HepG2 (cell line): ENCODE data around the gene CHPF. TPM values are rescaled to one million over a fixed set of nuclear protein-coding genes. Genes with fewer than 3 reads are reported as not detected.

Experiments used
- ATAC-seq: fragments of 200-7000 bp; cut with Tn5 transposase; 3 replicates; pipeline ENCODE4 v1.9.1; 2020; ENCODE audit warnings: mild to moderate bottlenecking, moderate library complexity
- BruUV-seq: library from RNA; stranded (reverse); fragments of 400-500 nt; replicated peaks from 2 replicates; lab custom pipeline; 2021; lab: Mats Ljungman, UMichigan
- CTCF ChIA-PET: fragments of 300-600 bp; formaldehyde crosslinking; extraction: SDS; loops from one replicate; lab custom pipeline; 2021; ENCODE audit warnings: low total read pairs, inconsistent platforms, low intra/inter-chr PET ratio; lab: Yijun Ruan, JAX
- POLR2A ChIA-PET: fragments of 350-600 bp; sonication (Branson Sonifier 250); formaldehyde crosslinking; loops from one replicate; lab custom pipeline; 2020; ENCODE audit warnings: antibody characterized with exemption, inconsistent platforms; lab: Yijun Ruan, JAX
- DNase-seq: peaks from one replicate; pipeline ENCODE4 v3.0.0-alpha.2; 2015; ENCODE audit warnings: low spot score
- FAIRE-seq: peaks from 3 replicates; lab custom pipeline; 2011; peaks lifted over from hg19 to GRCh38; lab: Jason Lieb, UNC
- H2AFZ ChIP-seq: one replicate; pipeline ENCODE4 v1.6.1; 2011; ENCODE audit warnings: low read length, inconsistent platforms
- H3K27ac ChIP-seq: fragments of 300-600 bp; 3 replicates; pipeline ENCODE4 v1.8.0; 2011; ENCODE audit warnings: mixed run types, mild to moderate bottlenecking, mixed read lengths, low read length, inconsistent platforms; ENCODE audit not compliant: insufficient read depth; ENCODE audit errors: extremely low read length
- H3K27me3 ChIP-seq, 2 experiments: fragments of 200-600 bp in 1 of 2; 2 replicates in 1 of 2; 3 replicates in 1 of 2; pipeline versions ENCODE4 v1.6.0 to v1.8.0; 2011; ENCODE audit warnings: low read length in 2 of 2, mild to moderate bottlenecking in 2 of 2, moderate library complexity in 2 of 2, inconsistent platforms in 1 of 2; ENCODE audit not compliant: insufficient read depth in 2 of 2, control insufficient read depth in 1 of 2
- H3K36me3 ChIP-seq, 2 experiments: fragments of 200-600 bp in 1 of 2; replicated peaks in 1 of 2; 2 replicates in 1 of 2; 3 replicates in 1 of 2; pipeline versions ENCODE4 v1.5.1 to v1.8.0; 2011; ENCODE audit warnings: low read length in 2 of 2, inconsistent platforms in 1 of 2; ENCODE audit not compliant: insufficient read depth in 2 of 2, control insufficient read depth in 1 of 2
- H3K4me1 ChIP-seq: 2 replicates; pipeline ENCODE4 v1.5.1; 2012; ENCODE audit warnings: low read length, inconsistent platforms; ENCODE audit not compliant: insufficient read depth
- H3K4me2 ChIP-seq: 2 replicates; pipeline ENCODE4 v1.6.0; 2011; ENCODE audit warnings: low read depth, low read length, inconsistent platforms
- H3K4me3 ChIP-seq, 3 experiments: fragments of 200-600 bp in 1 of 3; sonication (generic), shearing (Covaris generic) in 1 of 3; replicated peaks in 1 of 3; 2 replicates each; pipeline ENCODE4 v1.5.1; 2011 to 2016; ENCODE audit warnings: low read length in 3 of 3, inconsistent platforms in 2 of 3, low read depth in 2 of 3, mild to moderate bottlenecking in 2 of 3, control low read depth in 1 of 3, mixed read lengths in 1 of 3; ENCODE audit not compliant: insufficient read depth in 1 of 3
- H3K79me2 ChIP-seq: one replicate; pipeline ENCODE4 v1.6.1; 2011; ENCODE audit warnings: low read length, inconsistent platforms; ENCODE audit not compliant: insufficient read depth
- H3K9ac ChIP-seq: 2 replicates; pipeline ENCODE4 v1.6.0; 2011; ENCODE audit warnings: mild to moderate bottlenecking, low read depth, low read length, inconsistent platforms; ENCODE audit not compliant: insufficient read depth
- H3K9me3 ChIP-seq: 2 replicates; pipeline ENCODE4 v1.5.1; 2012; ENCODE audit warnings: mild to moderate bottlenecking, low read length
- H4K20me1 ChIP-seq: 2 replicates; pipeline ENCODE4 v1.6.0; 2011; ENCODE audit warnings: inconsistent platforms, mild to moderate bottlenecking, low read length, moderate library complexity; ENCODE audit not compliant: insufficient read depth
- KAT7 ChIP-seq: IDR thresholded peaks from 2 replicates; pipeline ENCODE4 v1.6.1; 2018; ENCODE audit warnings: borderline replicate concordance, missing compliant biosample characterization
- LCORL ChIP-seq, 2 experiments: fragments of 450-650 bp in 1 of 2; sonication (generic) in 1 of 2; formaldehyde crosslinking in 1 of 2; IDR thresholded peaks; 2 replicates each; pipeline versions ENCODE4 v1.5.0 to v1.6.1; 2017 to 2020; ENCODE audit warnings: antibody characterized with exemption in 1 of 2, missing genetic modification reagents in 1 of 2
- MTF2 ChIP-seq: sonication (generic); formaldehyde crosslinking; IDR thresholded peaks from 2 replicates; pipeline ENCODE4 v1.5.0; 2020; ENCODE audit warnings: missing genetic modification reagents, borderline replicate concordance
- RBFOX2 ChIP-seq: fragments of 200-400 bp; formaldehyde crosslinking; IDR thresholded peaks from 2 replicates; pipeline ENCODE4 v1.6.1; 2017; ENCODE audit warnings: low read depth, mild to moderate bottlenecking, low read length
- ZUFSP ChIP-seq: sonication (generic); formaldehyde crosslinking; IDR thresholded peaks from 2 replicates; pipeline ENCODE4 v1.9.0; 2021; ENCODE audit warnings: missing genetic modification reagents, mild to moderate bottlenecking, borderline replicate concordance
- WGBS: methylation state at CpG from one replicate; pipeline ENCODE4 v1.1.6; 2017; ENCODE audit warnings: low lambda C conversion rate; 5-methylcytosine and 5-hydroxymethylcytosine counted together
- in situ Hi-C: cut with HindIII; loops from 2 replicates; pipeline ENCODE4 v1.10.0; 2017; ENCODE audit warnings: low pct_unique_long_range_greater_than_20kb; ENCODE audit not compliant: extremely low pct_ligation_motif_present
- intact Hi-C: fragments of 100-400 bp; cut with micrococcal nuclease; formaldehyde crosslinking; loops from one replicate; pipeline ENCODE4 v1.10.0; 2022; ENCODE audit not compliant: unreplicated experiment
- polyA plus RNA-seq, 8 experiments: library from polyadenylated mRNA; depleted of rRNA in 3 of 8; stranded (reverse) in 7 of 8; unstranded in 1 of 8; fragments of >200 nt; fragmentation: Illumina TruSeq in 4 of 8; extraction: Trizol in 4 of 8; gene quantifications; 2 replicates each; pipeline versions ENCODE4 v1.2.1 to v1.2.3, GENCODE V29; 2011 to 2016; ENCODE audit warnings: low read depth in 4 of 8, missing spikeins in 1 of 8, mixed read lengths in 1 of 8; ENCODE audit not compliant: insufficient read depth in 1 of 8
- total RNA-seq, 5 experiments: library from RNA; depleted of rRNA; stranded (reverse); fragments of >200 nt; fragmentation: Illumina TruSeq; extraction: Trizol; gene quantifications; 2 replicates each; pipeline ENCODE4 v1.2.3, GENCODE V29; 2016; ENCODE audit warnings: low read depth in 1 of 5

CHPF gene
- total and polyA plus RNA-seq, 2 of the 13 experiments (the other 11 are each of a cell fraction or from before 2014, with no cell fraction given) = 79.6 to 111 TPM

DNA sequence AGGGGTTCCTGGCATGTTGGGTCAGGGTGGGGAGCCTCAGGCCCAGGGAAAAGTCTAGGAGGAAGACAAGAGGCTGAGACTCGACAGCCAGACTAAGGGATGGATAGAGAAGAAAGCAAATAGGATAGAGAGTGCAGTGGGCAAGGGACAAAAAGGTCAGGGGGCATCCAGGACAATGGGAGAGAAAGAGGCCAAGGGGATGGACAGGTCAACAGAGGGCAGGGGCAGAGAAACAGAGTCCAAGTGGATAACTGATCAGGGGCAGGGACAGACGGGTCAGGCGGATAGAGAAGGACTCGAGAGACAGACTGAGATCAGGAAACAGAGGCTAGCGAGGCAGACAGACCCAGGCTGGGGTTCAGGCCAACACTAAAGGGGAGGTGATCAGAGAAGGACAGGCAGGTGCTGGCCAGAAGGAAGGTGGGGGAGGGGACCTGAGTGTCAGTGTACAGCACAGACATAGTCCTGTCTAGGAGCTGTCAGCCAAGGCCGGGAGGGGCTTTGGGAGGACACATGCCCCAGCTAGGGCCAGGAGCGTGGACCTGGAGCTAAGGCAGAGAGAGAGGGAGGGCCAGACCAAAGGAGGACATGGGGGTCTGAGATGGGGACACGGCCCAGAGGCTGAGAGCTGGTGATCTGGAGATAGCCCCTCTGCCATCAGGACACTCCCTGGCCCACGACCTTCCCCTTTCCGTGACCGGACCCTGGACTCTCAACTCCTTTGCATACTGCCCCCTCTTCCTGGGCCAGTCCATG is 17.1 kb downstream of the CHPF start:
- Histone ChIP-seq H3K27ac (no peak overlapping the region), H3K79me2 (no peaks in the 10 kb centered on the region), H3K9me3 (no peaks in the 10 kb centered on the region), H3K36me3 (no peaks in the 10 kb centered on the region), H3K4me1 (peaks cover 25% of the 10 kb centered on the region), H4K20me1 (no peaks in the 10 kb centered on the region), H3K4me2 (no peak overlapping the region)
- no peak for DNase-seq
- no peak for FAIRE-seq
- CTCF ChIA-PET = no interaction called here
- in situ Hi-C loops (loop anchor here (10.0 kb wide), 1 partner anchor 52 kb away; no protein-coding TSS in a partner anchor), intact Hi-C loops (no loop called here)
- WGBS = 6% methylated on average over 10 of the region's 11 CpGs
- ATAC-seq = no peak
- no TSS peak for BruUV-seq
- TF ChIP-seq MTF2 = 0 out of 2 replicates have a peak, but pooled peaks have one; percentile 34
- TF ChIP-seq LCORL (IDR thresholded peaks at IDR 0.05) = no peak
- TF ChIP-seq LCORL (CRISPR knock-in tag; IDR thresholded peaks at IDR 0.05) = no peak
- TF ChIP-seq KAT7 (CRISPR knock-in tag) = no peak
- no peak for TF ChIP-seq RBFOX2
- TF ChIP-seq ZUFSP (CRISPR knock-in tag) = no peak
- TF ChIP-seq, all 625 proteins: peak for 1
- Histone ChIP-seq H3K27me3 (peaks cover 24 to 93% of the 10 kb centered on the region in 2 experiments), H3K9ac (no peak overlapping the region), H3K4me3 (no peak overlapping the region), H2AFZ (no peak overlapping the region)
- POLR2A ChIA-PET = interaction anchor here (0.7 to 1.5 kb wide), 3 partner anchors 16 to 139 kb away, joined by 3 to 5 read pairs (median 3); partner anchors contain the start of gene DNPEP
